GM10266 (cell line): ENCODE data around the gene GABBR2.
"Not testable (repeated sequence)": the region's sequence is repeated elsewhere in the genome, so short reads cannot be mapped to it uniquely, and the experiment has no call there.

Experiments used
- DNase-seq: peaks from one replicate; pipeline ENCODE4 v3.0.0; 2012; ENCODE audit errors: extremely low spot score
- TF ChIP-seq, protein P1 (sequence below): IDR thresholded peaks from 2 replicates; pipeline ENCODE4 v1.5.1; 2012; ENCODE audit warnings: mild to moderate bottlenecking, low read depth; ENCODE audit not compliant: control insufficient read depth, insufficient read depth; ENCODE audit errors: missing control alignments

The GABBR2 gene

DNA sequence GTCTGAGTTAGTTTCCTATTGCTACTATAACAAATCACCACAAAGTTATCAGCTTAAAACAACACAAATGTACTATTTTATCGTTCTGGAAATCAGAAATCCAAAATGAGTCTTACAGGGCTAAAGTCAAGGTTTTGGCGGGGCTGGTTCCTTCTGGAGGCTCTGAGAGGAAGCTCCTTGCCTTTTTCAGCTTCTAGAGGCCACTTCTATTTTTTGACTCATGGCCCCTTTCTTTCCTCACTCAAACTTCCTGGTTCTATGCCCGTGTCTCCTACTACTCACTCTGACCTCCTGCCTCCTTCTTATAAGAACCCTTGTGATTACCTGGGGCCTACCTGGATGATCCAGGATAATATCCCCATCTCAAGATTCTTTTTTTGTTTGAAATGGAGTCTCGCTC, 48.2 kb downstream of the GABBR2 start:
- TF ChIP-seq, protein P1, sequence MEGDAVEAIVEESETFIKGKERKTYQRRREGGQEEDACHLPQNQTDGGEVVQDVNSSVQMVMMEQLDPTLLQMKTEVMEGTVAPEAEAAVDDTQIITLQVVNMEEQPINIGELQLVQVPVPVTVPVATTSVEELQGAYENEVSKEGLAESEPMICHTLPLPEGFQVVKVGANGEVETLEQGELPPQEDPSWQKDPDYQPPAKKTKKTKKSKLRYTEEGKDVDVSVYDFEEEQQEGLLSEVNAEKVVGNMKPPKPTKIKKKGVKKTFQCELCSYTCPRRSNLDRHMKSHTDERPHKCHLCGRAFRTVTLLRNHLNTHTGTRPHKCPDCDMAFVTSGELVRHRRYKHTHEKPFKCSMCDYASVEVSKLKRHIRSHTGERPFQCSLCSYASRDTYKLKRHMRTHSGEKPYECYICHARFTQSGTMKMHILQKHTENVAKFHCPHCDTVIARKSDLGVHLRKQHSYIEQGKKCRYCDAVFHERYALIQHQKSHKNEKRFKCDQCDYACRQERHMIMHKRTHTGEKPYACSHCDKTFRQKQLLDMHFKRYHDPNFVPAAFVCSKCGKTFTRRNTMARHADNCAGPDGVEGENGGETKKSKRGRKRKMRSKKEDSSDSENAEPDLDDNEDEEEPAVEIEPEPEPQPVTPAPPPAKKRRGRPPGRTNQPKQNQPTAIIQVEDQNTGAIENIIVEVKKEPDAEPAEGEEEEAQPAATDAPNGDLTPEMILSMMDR = no peak
- DNase-seq = no peak

DNA sequence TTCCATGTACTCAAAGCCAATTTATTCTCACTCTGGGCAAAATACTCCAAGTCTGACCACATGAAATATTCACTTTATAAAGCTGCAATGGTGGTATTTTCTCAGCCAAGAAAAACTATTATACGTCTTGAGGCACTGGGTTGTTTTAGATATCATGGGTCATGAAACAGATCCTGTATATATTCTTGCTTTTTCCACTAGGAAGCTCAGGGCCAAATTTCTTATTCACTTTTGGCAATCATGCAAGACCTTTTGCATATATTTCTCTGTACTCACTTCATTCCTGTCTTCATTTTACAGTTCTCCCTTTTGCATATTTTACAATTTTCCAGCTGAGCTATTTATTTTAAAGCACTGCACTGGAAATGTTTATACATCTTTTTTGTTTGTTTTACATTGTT, 49.8 kb downstream of the GABBR2 start:
- DNase-seq = no peak

DNA sequence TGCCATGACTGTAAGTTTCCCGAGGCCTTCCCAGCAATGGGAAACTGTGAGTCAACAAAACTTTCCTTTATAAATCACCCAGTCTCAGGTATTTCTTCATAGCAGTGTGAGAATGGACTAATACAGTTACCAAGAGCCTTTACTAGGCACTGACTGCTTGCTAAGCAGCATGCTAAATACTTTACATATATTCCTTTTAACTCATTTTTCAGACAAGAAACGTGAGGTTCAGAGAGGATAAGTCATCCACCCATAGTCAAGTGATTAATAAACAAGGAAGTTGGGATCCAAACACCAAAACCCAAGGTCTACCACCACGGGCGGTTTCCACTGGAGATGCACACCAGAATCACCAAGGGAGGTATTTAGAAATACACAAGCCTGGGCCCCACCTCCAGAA, 50.8 kb downstream of the GABBR2 start:
- DNase-seq = no peak
- TF ChIP-seq, protein P1 = no peak

More for the DNA sequence above, 49.8 kb downstream of the GABBR2 start:
- TF ChIP-seq, protein P1 = no peak

DNA sequence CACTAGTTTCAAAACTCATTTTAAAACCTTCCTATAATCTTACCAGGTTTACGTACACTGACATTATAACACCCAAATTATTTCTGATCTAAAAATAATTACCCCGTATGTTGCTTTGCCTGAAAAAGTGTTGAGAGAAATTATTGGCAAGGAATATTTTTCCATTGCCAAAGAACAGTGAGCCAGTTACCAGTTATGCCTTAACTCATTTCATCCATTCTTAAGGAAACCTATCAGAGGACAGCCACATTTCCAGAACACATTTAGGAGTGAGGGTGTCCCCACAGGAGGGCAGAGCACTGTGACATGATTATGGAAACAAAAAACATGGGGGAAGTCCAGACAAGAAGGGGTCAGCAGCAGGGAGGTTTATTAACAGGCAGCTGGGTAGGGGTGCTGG, 52.2 kb downstream of the GABBR2 start:
- DNase-seq = no peak
- TF ChIP-seq, protein P1 = no peak

DNA sequence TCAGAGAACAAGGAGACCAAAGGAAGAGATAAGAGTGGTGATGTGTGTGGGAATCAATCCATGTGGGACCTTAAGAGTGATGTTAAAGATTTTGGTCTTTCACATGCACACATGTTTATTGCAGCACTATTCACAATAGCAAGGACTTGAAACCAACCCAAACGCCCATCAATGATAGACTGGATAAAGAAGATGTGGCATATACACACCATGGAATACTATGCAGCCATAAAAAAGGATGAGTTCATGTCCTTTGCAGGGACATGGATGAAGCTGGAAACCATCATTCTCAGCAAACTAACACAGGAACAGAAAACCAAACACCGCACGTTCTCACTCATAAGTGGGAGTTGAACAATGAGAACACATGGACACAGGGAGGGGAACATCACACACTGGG, 53.3 kb downstream of the GABBR2 start:
- DNase-seq = not testable (repeated sequence)

DNA sequence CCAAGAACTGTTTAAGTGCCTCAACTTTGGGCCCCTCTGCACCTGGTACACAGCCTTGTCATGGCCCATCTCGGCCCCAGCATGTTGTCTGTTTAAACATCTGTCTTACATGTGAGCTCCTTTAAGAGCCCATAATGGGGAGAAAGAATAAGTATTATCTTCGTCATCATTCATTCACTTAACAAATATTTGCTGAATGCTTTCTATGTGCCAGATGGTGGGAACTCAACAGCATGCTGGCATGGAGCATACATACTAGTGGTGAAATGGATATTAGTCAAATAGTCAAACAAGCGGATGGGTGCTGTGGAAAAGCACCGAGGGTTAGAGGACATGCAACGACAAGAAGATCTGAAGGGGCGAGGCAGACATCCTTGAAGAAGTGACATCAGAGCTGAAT, 54.5 kb downstream of the GABBR2 start:
- TF ChIP-seq, protein P1 = no peak
- no peak for DNase-seq

DNA sequence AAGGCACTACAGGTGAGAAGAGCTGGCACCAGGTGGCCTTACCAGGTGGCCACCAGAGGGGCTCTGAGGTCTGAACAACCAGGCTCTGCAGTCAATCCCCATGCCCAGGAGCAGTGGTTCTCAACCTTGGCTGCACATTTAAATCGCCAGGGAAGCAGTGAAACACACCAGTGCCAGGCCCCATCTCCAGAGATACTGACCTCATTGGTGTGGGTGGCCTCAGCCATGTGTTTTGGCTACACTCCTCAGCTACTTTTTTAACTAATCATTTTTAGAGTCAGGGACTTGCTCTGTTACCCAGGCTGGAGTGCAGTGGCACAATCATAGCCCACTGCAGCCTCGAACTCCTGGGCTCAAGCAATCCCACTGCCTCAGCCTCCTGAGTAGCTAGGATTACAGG, 56.0 kb downstream of the GABBR2 start:
- TF ChIP-seq, protein P1 = no peak
- DNase-seq = no peak

DNA sequence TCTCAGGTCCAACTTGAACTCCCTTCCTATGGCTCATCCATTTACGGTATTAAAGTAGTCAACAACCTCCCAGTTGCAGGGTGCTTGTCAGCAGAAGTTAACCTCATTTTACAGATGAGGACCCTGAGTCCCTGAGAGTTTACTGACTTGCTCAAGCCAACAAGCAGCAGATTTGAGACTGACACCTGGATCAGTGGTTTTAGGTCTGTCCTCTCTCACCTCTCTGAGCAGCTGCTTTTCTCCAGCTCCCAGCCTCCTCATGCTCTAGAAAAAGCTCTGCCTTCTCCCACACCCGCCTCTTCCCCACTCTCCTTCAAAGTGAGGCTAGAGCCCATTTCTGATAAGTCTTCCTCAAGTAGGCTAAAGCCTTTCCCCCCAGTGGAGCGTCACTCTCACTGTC, 56.4 kb downstream of the GABBR2 start:
- DNase-seq = no peak
- TF ChIP-seq, protein P1 = no peak
